Measurements from ENCODE around the gene TGFBR2. TPM values are rescaled to one million over a fixed set of nuclear protein-coding genes. Genes with fewer than 3 reads are reported as not detected.

The TGFBR2 gene
- total and polyA plus RNA-seq, 2 of the 13 experiments (the other 11 are each of a cell fraction or from before 2014, with no cell fraction given), result 82.2 to 187 TPM

- TF ChIP-seq ETV5 (CRISPR knock-in tag; IDR thresholded peaks at IDR 0.05; ENCODE audit: borderline replicate concordance) (peak; percentile 75; the same call in 1 of the 2 replicates), DPF2 (CRISPR knock-in tag; IDR thresholded peaks at IDR 0.05; ENCODE audit: borderline replicate concordance, low read depth) (peak; percentile 65; the same call in 1 of the 2 replicates), ZNF232 (CRISPR knock-in tag; IDR thresholded peaks at IDR 0.05; ENCODE audit: borderline replicate concordance) (peak; percentile 77; the same call in 1 of the 2 replicates), BRD4 (CRISPR knock-in tag; IDR thresholded peaks at IDR 0.05) (peak; percentile 79; the same call in 1 of the 2 replicates), ZC3H4 (CRISPR knock-in tag; IDR thresholded peaks at IDR 0.05; ENCODE audit: borderline replicate concordance) (0 out of 2 replicates have a peak, but pooled peaks have one; percentile 6), KLF15 (CRISPR knock-in tag; IDR thresholded peaks at IDR 0.05; ENCODE audit: borderline replicate concordance) (no peak), ZNF567 (CRISPR knock-in tag; IDR thresholded peaks at IDR 0.05; ENCODE audit: borderline replicate concordance) (no peak), DR1 (CRISPR knock-in tag; IDR thresholded peaks at IDR 0.05) (peak; percentile 83), ZBTB20 (CRISPR knock-in tag; IDR thresholded peaks at IDR 0.05; ENCODE audit: borderline replicate concordance, low read depth) (no peak), E2F5 (CRISPR knock-in tag; conservative IDR thresholded peaks at IDR 0.05) (0 out of 2 replicates have a peak, but pooled peaks have one; percentile 28), CBX5 (CRISPR knock-in tag; IDR thresholded peaks at IDR 0.05; ENCODE audit: borderline replicate concordance) (peak; percentile 47; the same call in 1 of the 2 replicates), ZNF20 (CRISPR knock-in tag; IDR thresholded peaks at IDR 0.05) (no peak), ZNF7 (CRISPR knock-in tag; IDR thresholded peaks at IDR 0.05) (peak; percentile 8; the same call in 1 of the 2 replicates), CCDC6 (CRISPR knock-in tag; IDR thresholded peaks at IDR 0.05) (peak; percentile 86), ZNF136 (CRISPR knock-in tag; IDR thresholded peaks at IDR 0.05; ENCODE audit: low read depth) (no peak), MAX (IDR thresholded peaks at IDR 0.05) (peak; percentile 82), SALL2 (CRISPR knock-in tag; IDR thresholded peaks at IDR 0.05) (peak; percentile 79; the same call in 1 of the 2 replicates), ZNF782 (CRISPR knock-in tag; IDR thresholded peaks at IDR 0.05; ENCODE audit: borderline replicate concordance) (no peak), KAT8 (CRISPR knock-in tag; IDR thresholded peaks at IDR 0.05) (peak; percentile 55; the same call in 1 of the 2 replicates), FOSL2 (CRISPR knock-in tag; IDR thresholded peaks at IDR 0.05) (peak; percentile 97)
- TF ChIP-seq, protein P1, sequence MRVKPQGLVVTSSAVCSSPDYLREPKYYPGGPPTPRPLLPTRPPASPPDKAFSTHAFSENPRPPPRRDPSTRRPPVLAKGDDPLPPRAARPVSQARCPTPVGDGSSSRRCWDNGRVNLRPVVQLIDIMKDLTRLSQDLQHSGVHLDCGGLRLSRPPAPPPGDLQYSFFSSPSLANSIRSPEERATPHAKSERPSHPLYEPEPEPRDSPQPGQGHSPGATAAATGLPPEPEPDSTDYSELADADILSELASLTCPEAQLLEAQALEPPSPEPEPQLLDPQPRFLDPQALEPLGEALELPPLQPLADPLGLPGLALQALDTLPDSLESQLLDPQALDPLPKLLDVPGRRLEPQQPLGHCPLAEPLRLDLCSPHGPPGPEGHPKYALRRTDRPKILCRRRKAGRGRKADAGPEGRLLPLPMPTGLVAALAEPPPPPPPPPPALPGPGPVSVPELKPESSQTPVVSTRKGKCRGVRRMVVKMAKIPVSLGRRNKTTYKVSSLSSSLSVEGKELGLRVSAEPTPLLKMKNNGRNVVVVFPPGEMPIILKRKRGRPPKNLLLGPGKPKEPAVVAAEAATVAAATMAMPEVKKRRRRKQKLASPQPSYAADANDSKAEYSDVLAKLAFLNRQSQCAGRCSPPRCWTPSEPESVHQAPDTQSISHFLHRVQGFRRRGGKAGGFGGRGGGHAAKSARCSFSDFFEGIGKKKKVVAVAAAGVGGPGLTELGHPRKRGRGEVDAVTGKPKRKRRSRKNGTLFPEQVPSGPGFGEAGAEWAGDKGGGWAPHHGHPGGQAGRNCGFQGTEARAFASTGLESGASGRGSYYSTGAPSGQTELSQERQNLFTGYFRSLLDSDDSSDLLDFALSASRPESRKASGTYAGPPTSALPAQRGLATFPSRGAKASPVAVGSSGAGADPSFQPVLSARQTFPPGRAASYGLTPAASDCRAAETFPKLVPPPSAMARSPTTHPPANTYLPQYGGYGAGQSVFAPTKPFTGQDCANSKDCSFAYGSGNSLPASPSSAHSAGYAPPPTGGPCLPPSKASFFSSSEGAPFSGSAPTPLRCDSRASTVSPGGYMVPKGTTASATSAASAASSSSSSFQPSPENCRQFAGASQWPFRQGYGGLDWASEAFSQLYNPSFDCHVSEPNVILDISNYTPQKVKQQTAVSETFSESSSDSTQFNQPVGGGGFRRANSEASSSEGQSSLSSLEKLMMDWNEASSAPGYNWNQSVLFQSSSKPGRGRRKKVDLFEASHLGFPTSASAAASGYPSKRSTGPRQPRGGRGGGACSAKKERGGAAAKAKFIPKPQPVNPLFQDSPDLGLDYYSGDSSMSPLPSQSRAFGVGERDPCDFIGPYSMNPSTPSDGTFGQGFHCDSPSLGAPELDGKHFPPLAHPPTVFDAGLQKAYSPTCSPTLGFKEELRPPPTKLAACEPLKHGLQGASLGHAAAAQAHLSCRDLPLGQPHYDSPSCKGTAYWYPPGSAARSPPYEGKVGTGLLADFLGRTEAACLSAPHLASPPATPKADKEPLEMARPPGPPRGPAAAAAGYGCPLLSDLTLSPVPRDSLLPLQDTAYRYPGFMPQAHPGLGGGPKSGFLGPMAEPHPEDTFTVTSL (CRISPR knock-in tag; IDR thresholded peaks at IDR 0.05; ENCODE audit: borderline replicate concordance), result peak; percentile 86
- TF ChIP-seq, protein P2, sequence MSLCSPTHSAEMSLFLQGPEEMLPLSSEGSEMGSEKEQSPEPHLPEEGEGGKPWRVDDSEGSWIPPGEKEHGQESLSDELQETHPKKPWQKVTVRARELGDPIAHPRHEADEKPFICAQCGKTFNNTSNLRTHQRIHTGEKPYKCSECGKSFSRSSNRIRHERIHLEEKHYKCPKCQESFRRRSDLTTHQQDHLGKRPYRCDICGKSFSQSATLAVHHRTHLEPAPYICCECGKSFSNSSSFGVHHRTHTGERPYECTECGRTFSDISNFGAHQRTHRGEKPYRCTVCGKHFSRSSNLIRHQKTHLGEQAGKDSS (CRISPR knock-in tag; IDR thresholded peaks at IDR 0.05; ENCODE audit: borderline replicate concordance, low read depth), result peak; percentile 91
These were observed at the start of gene TGFBR2 (continued) for GRCh38 chr3:30606301-30607031.

Data from HepG2 (cell line).